SK-N-MC (cell line): Measurements from ENCODE around the gene FBLN2.

ENCODE experiments used
- EZH2 ChIP-seq: fragments of 200-600 bp; sonication (generic); IDR thresholded peaks from one replicate; pipeline ENCODE4 v1.6.1; 2017; ENCODE audit warnings: antibody characterized with exemption
- POLR2AphosphoS5 ChIP-seq: IDR thresholded peaks from 2 replicates; pipeline ENCODE4 v1.6.1; 2012; ENCODE audit warnings: mild to moderate bottlenecking, low read depth, low read length, borderline replicate concordance

GRCh38 chr3:13601692-13602080 lies 52.8 kb downstream of the FBLN2 start:
- TF ChIP-seq EZH2 (no peak), POLR2AphosphoS5 (no peak)
